Measurements from ENCODE around the gene CTBP1.

DNA sequence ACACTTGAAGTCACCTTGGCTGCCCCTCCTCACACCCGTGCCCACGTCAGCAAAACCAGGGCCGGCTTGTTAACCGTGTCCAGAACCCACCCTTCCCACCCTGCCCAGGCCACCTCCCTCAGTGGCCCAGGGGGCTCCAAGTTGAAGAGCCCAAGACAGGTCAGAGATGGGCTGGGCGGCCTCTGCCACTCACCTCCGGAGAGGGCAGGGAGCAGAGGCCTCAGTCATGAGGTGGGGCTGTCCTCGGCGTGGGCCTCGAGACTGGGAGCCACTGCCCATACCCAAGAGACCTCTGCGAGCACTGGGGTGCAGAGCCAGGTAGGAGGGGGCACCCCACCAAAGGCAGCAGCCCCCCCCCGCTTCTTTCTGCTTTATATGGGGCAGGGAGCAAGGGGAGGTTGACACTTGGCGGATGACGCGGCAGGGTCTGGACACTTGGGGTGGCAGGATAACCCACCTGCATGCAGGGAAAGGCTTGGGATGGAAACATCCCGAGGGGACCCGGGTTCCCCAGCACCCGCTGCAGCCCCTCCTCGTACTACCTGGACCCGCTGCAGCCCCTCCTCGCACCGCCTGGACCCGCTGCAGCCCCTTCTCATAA, 38.6 kb downstream of the CTBP1 start:
- no peak for TF ChIP-seq SIX5 (IDR thresholded peaks at IDR 0.05; ENCODE audit: low read depth, low read length)
- no peak for TF ChIP-seq EGR1 (IDR thresholded peaks at IDR 0.05; ENCODE audit: borderline replicate concordance, low read depth, low read length)
